Measurements from ENCODE around the gene SLC6A5.
A peak's percentile ranks its signal among the peaks of the same experiment; 100 is the strongest.

The SLC6A5 gene

GRCh38 chr11:20627026-20627425 is 27.6 kb downstream of the SLC6A5 start:
- Histone ChIP-seq H3K27me3 (ENCODE audit: insufficient read depth, poor library complexity, severe bottlenecking) (no peaks in the 10 kb centered on the region), H3K4me1 (ENCODE audit: insufficient read depth, poor library complexity, severe bottlenecking) (no peaks in the 10 kb centered on the region), H3K4me3 (ENCODE audit: severe bottlenecking) (no peak overlapping the region), H3K27ac (ENCODE audit: poor library complexity, severe bottlenecking) (no peak overlapping the region), H3K36me3 (ENCODE audit: low read depth) (no peaks in the 10 kb centered on the region), H3K9me3 (ENCODE audit: severe bottlenecking) (no peaks in the 10 kb centered on the region)
- DNase-seq (ENCODE audit: low spot score): no peak
- no peak for ATAC-seq (ENCODE audit: low read depth)
- TF ChIP-seq CTCF (IDR thresholded peaks at IDR 0.05; ENCODE audit: poor library complexity, severe bottlenecking): no peak

GRCh38 chr11:20627701-20628100 is 28.3 kb downstream of the SLC6A5 start:
- TF ChIP-seq CTCF (IDR thresholded peaks at IDR 0.05; ENCODE audit: poor library complexity, severe bottlenecking): no peak
- no peak for DNase-seq (ENCODE audit: low spot score)

GRCh38 chr11:20631519-20632168 is 32.2 kb downstream of the SLC6A5 start:
- no peak overlapping the region for H3K4me3 ChIP-seq (ENCODE audit: severe bottlenecking)
- peak; percentile 87 for ATAC-seq (ENCODE audit: low read depth)
- H3K27me3 ChIP-seq (ENCODE audit: insufficient read depth, poor library complexity, severe bottlenecking): no peaks in the 10 kb centered on the region
- H3K36me3 ChIP-seq (ENCODE audit: low read depth): no peaks in the 10 kb centered on the region
- no peak for DNase-seq (ENCODE audit: low spot score)
- H3K27ac ChIP-seq (ENCODE audit: poor library complexity, severe bottlenecking): no peak overlapping the region
- no peaks in the 10 kb centered on the region for H3K4me1 ChIP-seq (ENCODE audit: insufficient read depth, poor library complexity, severe bottlenecking)
- TF ChIP-seq CTCF (IDR thresholded peaks at IDR 0.05; ENCODE audit: poor library complexity, severe bottlenecking): no peak
- no peaks in the 10 kb centered on the region for H3K9me3 ChIP-seq (ENCODE audit: severe bottlenecking)

More at GRCh38 chr11:20627701-20628100, 28.3 kb downstream of the SLC6A5 start:
- no peaks in the 10 kb centered on the region for H3K9me3 ChIP-seq (ENCODE audit: severe bottlenecking)
- H3K27ac ChIP-seq (ENCODE audit: poor library complexity, severe bottlenecking): no peak overlapping the region
- no peaks in the 10 kb centered on the region for H3K4me1 ChIP-seq (ENCODE audit: insufficient read depth, poor library complexity, severe bottlenecking)
- no peaks in the 10 kb centered on the region for H3K36me3 ChIP-seq (ENCODE audit: low read depth)
- ATAC-seq (ENCODE audit: low read depth): no peak
- no peaks in the 10 kb centered on the region for H3K27me3 ChIP-seq (ENCODE audit: insufficient read depth, poor library complexity, severe bottlenecking)
- H3K4me3 ChIP-seq (ENCODE audit: severe bottlenecking): no peak overlapping the region

GRCh38 chr11:20632169-20632532 is 32.7 kb downstream of the SLC6A5 start:
- H3K27ac ChIP-seq (ENCODE audit: poor library complexity, severe bottlenecking): no peak overlapping the region
- H3K36me3 ChIP-seq (ENCODE audit: low read depth): no peaks in the 10 kb centered on the region
- H3K4me1 ChIP-seq (ENCODE audit: insufficient read depth, poor library complexity, severe bottlenecking): no peaks in the 10 kb centered on the region
- no peaks in the 10 kb centered on the region for H3K9me3 ChIP-seq (ENCODE audit: severe bottlenecking)
- ATAC-seq (ENCODE audit: low read depth) (no peak), DNase-seq (ENCODE audit: low spot score) (no peak)
- H3K27me3 ChIP-seq (ENCODE audit: insufficient read depth, poor library complexity, severe bottlenecking): no peaks in the 10 kb centered on the region
- H3K4me3 ChIP-seq (ENCODE audit: severe bottlenecking): no peak overlapping the region
- TF ChIP-seq CTCF (IDR thresholded peaks at IDR 0.05; ENCODE audit: poor library complexity, severe bottlenecking): no peak

GRCh38 chr11:20634044-20634443 is 34.6 kb downstream of the SLC6A5 start:
- no peak for TF ChIP-seq CTCF (IDR thresholded peaks at IDR 0.05; ENCODE audit: poor library complexity, severe bottlenecking)
- no peaks in the 10 kb centered on the region for H3K4me1 ChIP-seq (ENCODE audit: insufficient read depth, poor library complexity, severe bottlenecking)
- no peak overlapping the region for H3K4me3 ChIP-seq (ENCODE audit: severe bottlenecking)
- no peaks in the 10 kb centered on the region for H3K27me3 ChIP-seq (ENCODE audit: insufficient read depth, poor library complexity, severe bottlenecking)
- ATAC-seq (ENCODE audit: low read depth) (no peak), DNase-seq (ENCODE audit: low spot score) (no peak)
- no peaks in the 10 kb centered on the region for H3K36me3 ChIP-seq (ENCODE audit: low read depth)
- H3K27ac ChIP-seq (ENCODE audit: poor library complexity, severe bottlenecking): no peak overlapping the region
- no peaks in the 10 kb centered on the region for H3K9me3 ChIP-seq (ENCODE audit: severe bottlenecking)
